Gastroesophageal sphincter (tissue), 4 donors: ENCODE results near the gene WARS2. TPM values are rescaled to one million over a fixed set of nuclear protein-coding genes. Genes with fewer than 3 reads are reported as not detected.

Experiments used
- ATAC-seq: fragments of 150-250 bp; one replicate; pipeline ENCODE4 v1.9.1; 2016; ENCODE audit warnings: mild to moderate bottlenecking, moderate library complexity
- H3K27ac ChIP-seq, 4 donors: fragments of 200-600 bp; sonication (generic) in 3 of 4; 1 replicate in 3 of 4; 2 replicates in 1 of 4; pipeline ENCODE4 v1.5.1; 2016 to 2019
- H3K27me3 ChIP-seq: fragments of 200-600 bp; sonication (generic); one replicate; pipeline ENCODE4 v1.5.1; 2019
- H3K36me3 ChIP-seq, 2 donors: fragments of 200-600 bp; sonication (generic); one replicate each; pipeline ENCODE4 v1.5.1; 2019; ENCODE audit warnings: control low read depth in 1 of 2
- H3K4me1 ChIP-seq, 3 donors: fragments of 200-600 bp; sonication (generic); 1 replicate in 2 of 3; 2 replicates in 1 of 3; pipeline ENCODE4 v1.5.1; 2016 to 2019; ENCODE audit warnings: control low read depth in 2 of 3
- H3K4me3 ChIP-seq, 2 donors: fragments of 200-600 bp; sonication (generic); one replicate each; pipeline ENCODE4 v1.5.1; 2019; ENCODE audit warnings: mild to moderate bottlenecking in 1 of 2, moderate library complexity in 1 of 2
- H3K9me3 ChIP-seq, 3 donors: fragments of 200-600 bp; sonication (generic); one replicate each; pipeline ENCODE4 v1.5.1; 2017 to 2019; ENCODE audit warnings: control low read depth in 2 of 3
- CTCF ChIP-seq, 4 experiments: fragments of 200-600 bp in 2 of 4; fragments of 450-650 bp in 2 of 4; sonication (generic) in 1 of 4; IDR thresholded peaks; one replicate each; pipeline ENCODE4 v1.5.1; 2017 to 2019; ENCODE audit warnings: antibody characterized with exemption in 4 of 4, mild to moderate bottlenecking in 2 of 4, moderate library complexity in 2 of 4
- EP300 ChIP-seq: sonication (generic); formaldehyde crosslinking; IDR thresholded peaks from one replicate; pipeline ENCODE4 v1.6.1; 2017; ENCODE audit warnings: antibody characterized with exemption, mild to moderate bottlenecking
- POLR2A ChIP-seq, 2 donors: fragments of 450-650 bp; IDR thresholded peaks; one replicate each; pipeline ENCODE4 v1.6.1; 2017; ENCODE audit warnings: antibody characterized with exemption in 2 of 2, mild to moderate bottlenecking in 2 of 2, moderate library complexity in 1 of 2
- POLR2AphosphoS5 ChIP-seq: sonication (generic); formaldehyde crosslinking; IDR thresholded peaks from one replicate; pipeline ENCODE4 v1.6.1; 2017; ENCODE audit warnings: antibody characterized with exemption
- WGBS, 2 donors: methylation state at CpG; one replicate each; pipeline ENCODE4 v1.1.5; 2018; ENCODE audit warnings: low coverage in 1 of 2; 5-methylcytosine and 5-hydroxymethylcytosine counted together
- total RNA-seq, 4 donors: library from RNA; depleted of rRNA; stranded (reverse); fragments of >200 nt; gene quantifications; one replicate each; pipeline ENCODE4 v1.1.0, GENCODE V29; 2016

The WARS2 gene
- total RNA-seq, 4 donors from 2014 or later: 9.2 to 12.8 (median 11.7) TPM

GRCh38 chr1:119115736-119116135 lies 24.7 kb downstream of the WARS2 start:
- Histone ChIP-seq H3K4me1 (peaks cover 0 to 7% (median 0%) of the 10 kb centered on the region in 3 donors), H3K9me3 (peaks cover 0 to 9% (median 0%) of the 10 kb centered on the region in 3 donors), H3K36me3 (no peaks in the 10 kb centered on the region), H3K27ac (no peak overlapping the region), H3K4me3 (no peak overlapping the region), H3K27me3 (no peaks in the 10 kb centered on the region)
- no peak for TF ChIP-seq POLR2AphosphoS5
- TF ChIP-seq POLR2A (IDR thresholded peaks at IDR 0.05): no peak
- TF ChIP-seq CTCF (IDR thresholded peaks at IDR 0.05): no peak
- TF ChIP-seq EP300: no peak
- ATAC-seq: no peak
- 72 to 85% methylated on average over 3 of the region's 3 CpGs for WGBS, 2 donors

GRCh38 chr1:119115311-119115710 lies 25.1 kb downstream of the WARS2 start:
- TF ChIP-seq CTCF (IDR thresholded peaks at IDR 0.05) (no peak), POLR2A (IDR thresholded peaks at IDR 0.05) (no peak), POLR2AphosphoS5 (no peak), EP300 (no peak)

GRCh38 chr1:119114786-119115185 lies 25.7 kb downstream of the WARS2 start:
- no peak for TF ChIP-seq POLR2A (IDR thresholded peaks at IDR 0.05)
- no peak for TF ChIP-seq POLR2AphosphoS5
- no peak for TF ChIP-seq CTCF (IDR thresholded peaks at IDR 0.05)
- no peak for TF ChIP-seq EP300
- no peak for ATAC-seq
- H3K36me3 ChIP-seq: no peaks in the 10 kb centered on the region
- H3K4me3 ChIP-seq: no peak overlapping the region
- no peaks in the 10 kb centered on the region for H3K27me3 ChIP-seq
- H3K4me1 ChIP-seq: peaks cover 0 to 7% (median 0%) of the 10 kb centered on the region in 3 donors
- no peak overlapping the region for H3K27ac ChIP-seq
- 64 to 88% methylated on average over 1 of the region's 1 CpG for WGBS, 2 donors
- peaks cover 0 to 9% (median 0%) of the 10 kb centered on the region in 3 donors for H3K9me3 ChIP-seq

More at GRCh38 chr1:119115311-119115710, 25.1 kb downstream of the WARS2 start:
- no peak for ATAC-seq
- H3K4me3 ChIP-seq: no peak overlapping the region
- peaks cover 0 to 9% (median 0%) of the 10 kb centered on the region in 3 donors for H3K9me3 ChIP-seq
- no peak overlapping the region for H3K27ac ChIP-seq
- no peaks in the 10 kb centered on the region for H3K36me3 ChIP-seq
- H3K4me1 ChIP-seq: peaks cover 0 to 7% (median 0%) of the 10 kb centered on the region in 3 donors
- no peaks in the 10 kb centered on the region for H3K27me3 ChIP-seq

GRCh38 chr1:119112791-119113190 lies 27.7 kb downstream of the WARS2 start:
- H3K36me3 ChIP-seq: no peaks in the 10 kb centered on the region
- H3K27ac ChIP-seq: no peak overlapping the region

More at GRCh38 chr1:119112791-119113190, 27.7 kb downstream of the WARS2 start:
- WGBS, 2 donors: 80 to 100% methylated on average over 1 of the region's 1 CpG
- TF ChIP-seq CTCF (IDR thresholded peaks at IDR 0.05) (no peak), POLR2AphosphoS5 (no peak), EP300 (no peak), POLR2A (IDR thresholded peaks at IDR 0.05) (no peak)
- peaks cover 0 to 7% (median 0%) of the 10 kb centered on the region in 3 donors for H3K4me1 ChIP-seq
- no peak for ATAC-seq
- no peak overlapping the region for H3K4me3 ChIP-seq
- no peaks in the 10 kb centered on the region for H3K27me3 ChIP-seq
- H3K9me3 ChIP-seq: no peaks in the 10 kb centered on the region
